Parathyroid adenoma (tissue), 2 donors: ENCODE results near the gene OR7G1.

Source experiments
- H2AFZ ChIP-seq: fragments of 300-600 bp; sonication (generic); one replicate; pipeline ENCODE4 v1.7.0; 2017; ENCODE audit warnings: antibody characterized with exemption, mild to moderate bottlenecking
- H3K27ac ChIP-seq: fragments of 300-600 bp; sonication (generic); one replicate; pipeline ENCODE4 v1.7.0; 2017
- H3K27me3 ChIP-seq: fragments of 300-600 bp; sonication (generic); one replicate; pipeline ENCODE4 v1.7.0; 2017; ENCODE audit warnings: low read length; ENCODE audit not compliant: control insufficient read depth, insufficient read depth
- H3K36me3 ChIP-seq: fragments of 300-600 bp; sonication (generic); one replicate; pipeline ENCODE4 v1.7.0; 2017; ENCODE audit warnings: low read length; ENCODE audit not compliant: control insufficient read depth, insufficient read depth
- H3K4me1 ChIP-seq: fragments of 300-600 bp; sonication (generic); one replicate; pipeline ENCODE4 v1.7.0; 2017; ENCODE audit warnings: control low read depth
- H3K4me2 ChIP-seq: fragments of 300-600 bp; sonication (generic); one replicate; pipeline ENCODE4 v1.7.0; 2017; ENCODE audit warnings: low read length
- H3K4me3 ChIP-seq: fragments of 300-600 bp; sonication (generic); one replicate; pipeline ENCODE4 v1.7.0; 2017; ENCODE audit warnings: low read depth, low read length
- H3K79me2 ChIP-seq: fragments of 300-600 bp; sonication (generic); one replicate; pipeline ENCODE4 v1.7.0; 2017; ENCODE audit warnings: control low read depth
- H3K9ac ChIP-seq: fragments of 300-600 bp; sonication (generic); one replicate; pipeline ENCODE4 v1.7.0; 2017; ENCODE audit warnings: mild to moderate bottlenecking
- H3K9me3 ChIP-seq: fragments of 300-600 bp; sonication (generic); one replicate; pipeline ENCODE4 v1.7.0; 2017; ENCODE audit warnings: low read length; ENCODE audit not compliant: control insufficient read depth
- TF ChIP-seq, protein P1 (sequence below): fragments of 300-600 bp; sonication (generic); IDR thresholded peaks from one replicate; pipeline ENCODE4 v1.7.0; 2017; ENCODE audit warnings: antibody characterized with exemption, mild to moderate bottlenecking
- donor health status: primary hyperparathyroidism.

OR7G1 gene

DNA sequence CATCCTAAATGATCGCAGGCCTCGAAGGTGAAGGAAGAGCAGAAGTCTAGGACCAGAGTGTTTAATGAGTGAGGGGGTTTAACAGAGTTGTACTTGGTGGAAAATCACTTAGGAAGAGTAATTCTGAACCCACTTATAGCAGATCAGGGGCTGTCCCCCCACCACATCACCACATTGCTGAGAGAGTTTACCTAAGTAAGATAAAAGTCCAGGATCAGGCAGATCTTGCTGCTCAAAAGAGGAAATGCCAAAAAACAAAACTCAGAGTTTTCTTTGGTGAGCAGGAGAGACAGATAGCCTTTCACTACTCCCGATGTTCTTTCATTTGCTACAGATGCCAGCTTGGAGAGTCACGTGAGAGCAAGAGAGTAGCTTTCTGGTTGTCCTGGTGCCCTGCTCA is 40.0 kb upstream of the OR7G1 start:
- H3K9me3 ChIP-seq, result no peaks in the 10 kb centered on the region
- no peaks in the 10 kb centered on the region for H3K36me3 ChIP-seq
- H3K27ac ChIP-seq, result no peak overlapping the region

GRCh38 chr19:9151367-9151766 is 35.8 kb upstream of the OR7G1 start:
- H3K36me3 ChIP-seq, result no peaks in the 10 kb centered on the region
- H3K4me3 ChIP-seq, result no peak overlapping the region
- no peaks in the 10 kb centered on the region for H3K27me3 ChIP-seq
- no peak overlapping the region for H3K27ac ChIP-seq
- no peak overlapping the region for H2AFZ ChIP-seq
- no peak overlapping the region for H3K4me2 ChIP-seq
- no peaks in the 10 kb centered on the region for H3K4me1 ChIP-seq
- TF ChIP-seq, protein P1, sequence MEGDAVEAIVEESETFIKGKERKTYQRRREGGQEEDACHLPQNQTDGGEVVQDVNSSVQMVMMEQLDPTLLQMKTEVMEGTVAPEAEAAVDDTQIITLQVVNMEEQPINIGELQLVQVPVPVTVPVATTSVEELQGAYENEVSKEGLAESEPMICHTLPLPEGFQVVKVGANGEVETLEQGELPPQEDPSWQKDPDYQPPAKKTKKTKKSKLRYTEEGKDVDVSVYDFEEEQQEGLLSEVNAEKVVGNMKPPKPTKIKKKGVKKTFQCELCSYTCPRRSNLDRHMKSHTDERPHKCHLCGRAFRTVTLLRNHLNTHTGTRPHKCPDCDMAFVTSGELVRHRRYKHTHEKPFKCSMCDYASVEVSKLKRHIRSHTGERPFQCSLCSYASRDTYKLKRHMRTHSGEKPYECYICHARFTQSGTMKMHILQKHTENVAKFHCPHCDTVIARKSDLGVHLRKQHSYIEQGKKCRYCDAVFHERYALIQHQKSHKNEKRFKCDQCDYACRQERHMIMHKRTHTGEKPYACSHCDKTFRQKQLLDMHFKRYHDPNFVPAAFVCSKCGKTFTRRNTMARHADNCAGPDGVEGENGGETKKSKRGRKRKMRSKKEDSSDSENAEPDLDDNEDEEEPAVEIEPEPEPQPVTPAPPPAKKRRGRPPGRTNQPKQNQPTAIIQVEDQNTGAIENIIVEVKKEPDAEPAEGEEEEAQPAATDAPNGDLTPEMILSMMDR, result no peak
- no peaks in the 10 kb centered on the region for H3K9me3 ChIP-seq
- H3K79me2 ChIP-seq, result peaks cover 76% of the 10 kb centered on the region
- H3K9ac ChIP-seq, result no peak overlapping the region

More for the DNA sequence above, 40.0 kb upstream of the OR7G1 start:
- H3K4me2 ChIP-seq, result no peak overlapping the region
- no peak overlapping the region for H3K9ac ChIP-seq
- TF ChIP-seq, protein P1, result no peak
- H3K4me1 ChIP-seq, result no peaks in the 10 kb centered on the region
- no peak overlapping the region for H2AFZ ChIP-seq
- H3K4me3 ChIP-seq, result no peak overlapping the region
- H3K79me2 ChIP-seq, result peaks cover 39% of the 10 kb centered on the region
- H3K27me3 ChIP-seq, result no peaks in the 10 kb centered on the region

DNA sequence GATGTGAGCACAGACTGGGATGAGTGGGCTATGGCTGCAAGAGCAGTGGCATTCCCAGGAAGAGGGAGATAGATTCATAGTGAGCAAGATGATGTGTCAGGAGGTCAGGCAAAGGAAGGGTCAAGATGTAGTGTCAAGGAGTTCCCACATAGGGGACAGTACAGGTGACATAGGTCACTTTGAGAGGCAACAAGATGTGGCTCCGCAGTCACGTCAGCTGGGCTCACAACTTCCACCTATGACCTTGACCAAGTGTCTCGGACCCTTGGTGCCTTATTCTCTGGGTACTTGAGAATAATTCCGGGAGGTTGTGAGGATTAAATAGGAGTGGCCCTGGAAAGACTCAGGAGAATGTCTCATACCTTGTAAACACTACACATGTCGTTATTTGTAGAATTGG is 35.1 kb upstream of the OR7G1 start:
- H2AFZ ChIP-seq, result no peak overlapping the region
- peaks cover 73% of the 10 kb centered on the region for H3K79me2 ChIP-seq
- no peak overlapping the region for H3K27ac ChIP-seq
- H3K36me3 ChIP-seq, result no peaks in the 10 kb centered on the region
- H3K4me1 ChIP-seq, result no peaks in the 10 kb centered on the region
- H3K27me3 ChIP-seq, result no peaks in the 10 kb centered on the region
- no peaks in the 10 kb centered on the region for H3K9me3 ChIP-seq
- TF ChIP-seq, protein P1, result no peak
- no peak overlapping the region for H3K4me2 ChIP-seq
- no peak overlapping the region for H3K4me3 ChIP-seq
- H3K9ac ChIP-seq, result no peak overlapping the region

DNA sequence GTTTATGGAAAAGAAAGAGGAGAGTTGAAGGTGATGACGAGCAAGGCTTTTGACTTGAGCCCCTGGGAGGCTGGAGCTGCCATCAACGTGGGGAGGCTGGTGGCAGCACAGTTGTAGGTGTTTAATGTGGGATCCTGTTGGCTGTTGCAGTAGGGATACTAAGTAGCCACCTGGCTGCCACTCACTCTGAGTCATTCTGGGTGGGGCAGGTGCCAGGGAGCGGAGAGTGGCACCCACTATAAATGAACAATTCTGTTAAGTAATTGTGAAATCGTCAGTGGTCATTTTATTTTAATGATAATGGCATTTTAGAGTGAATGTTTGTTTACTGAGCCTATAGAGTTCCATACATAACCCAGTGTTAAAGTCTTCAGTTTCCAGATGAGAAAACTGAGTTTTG is 34.4 kb upstream of the OR7G1 start:
- Histone ChIP-seq H2AFZ (no peak overlapping the region), H3K4me1 (no peaks in the 10 kb centered on the region), H3K4me2 (no peak overlapping the region), H3K4me3 (no peak overlapping the region), H3K27ac (no peak overlapping the region), H3K9ac (no peak overlapping the region), H3K79me2 (peaks cover 79% of the 10 kb centered on the region), H3K9me3 (no peaks in the 10 kb centered on the region), H3K27me3 (no peaks in the 10 kb centered on the region), H3K36me3 (no peaks in the 10 kb centered on the region)
- TF ChIP-seq, protein P1, result no peak

GRCh38 chr19:9148697-9149096 is 33.1 kb upstream of the OR7G1 start:
- Histone ChIP-seq H3K27ac (no peak overlapping the region), H3K4me1 (no peaks in the 10 kb centered on the region), H3K27me3 (no peaks in the 10 kb centered on the region), H3K4me2 (no peak overlapping the region), H2AFZ (no peak overlapping the region), H3K9me3 (no peaks in the 10 kb centered on the region), H3K79me2 (peaks cover 84% of the 10 kb centered on the region), H3K36me3 (no peaks in the 10 kb centered on the region), H3K9ac (no peak overlapping the region), H3K4me3 (no peak overlapping the region)
- TF ChIP-seq, protein P1, result no peak
